GM23338 (cell line): ENCODE measurements around the gene SSTR3. TPM values are rescaled to one million over a fixed set of nuclear protein-coding genes. Genes with fewer than 3 reads are reported as not detected.

Source experiments
- ATAC-seq: fragments of 200-7000 bp; cut with Tn5 transposase; 3 replicates; pipeline ENCODE4 v1.9.1; 2020
- DNase-seq: peaks from one replicate; pipeline ENCODE4 v3.0.0-alpha.2; 2015; ENCODE audit warnings: low spot score
- H2AFZ ChIP-seq: fragments of 200-600 bp; sonication (generic); 2 replicates; pipeline ENCODE4 v1.8.0; 2016; ENCODE audit warnings: antibody characterized with exemption, mild to moderate bottlenecking, moderate library complexity
- H3F3A ChIP-seq: fragments of 200-600 bp; sonication (generic); replicated peaks from 2 replicates; pipeline ENCODE4 v1.8.0; 2017; ENCODE audit warnings: antibody characterized with exemption, mixed run types, low read depth
- H3K27ac ChIP-seq: fragments of 200-600 bp; sonication (generic); 2 replicates; pipeline ENCODE4 v1.6.1; 2016; ENCODE audit warnings: low read depth
- H3K27me3 ChIP-seq: fragments of 200-600 bp; sonication (generic); 2 replicates; pipeline ENCODE4 v1.8.0; 2016; ENCODE audit warnings: mild to moderate bottlenecking, mixed run types, moderate library complexity; ENCODE audit not compliant: insufficient read depth
- H3K36me3 ChIP-seq: fragments of 200-600 bp; sonication (generic); 2 replicates; pipeline ENCODE4 v1.8.0; 2016; ENCODE audit warnings: mild to moderate bottlenecking; ENCODE audit not compliant: insufficient read depth
- H3K4me1 ChIP-seq: fragments of 200-600 bp; sonication (generic); 2 replicates; pipeline ENCODE4 v1.8.0; 2016; ENCODE audit warnings: mild to moderate bottlenecking, moderate library complexity; ENCODE audit not compliant: insufficient read depth
- H3K4me2 ChIP-seq: fragments of 200-600 bp; sonication (generic); 2 replicates; pipeline ENCODE4 v1.7.1; 2017; ENCODE audit warnings: mixed run types
- H3K4me3 ChIP-seq: fragments of 200-600 bp; sonication (generic); 2 replicates; pipeline ENCODE4 v1.6.1; 2016; ENCODE audit warnings: mixed run types
- H3K79me2 ChIP-seq: fragments of 200-600 bp; sonication (generic); replicated peaks from 2 replicates; pipeline ENCODE4 v1.8.0; 2017; ENCODE audit warnings: mild to moderate bottlenecking; ENCODE audit not compliant: insufficient read depth
- H3K9me2 ChIP-seq: fragments of 200-600 bp; sonication (generic); 2 replicates; pipeline ENCODE4 v1.8.0; 2017; ENCODE audit not compliant: insufficient read depth
- H4K20me1 ChIP-seq: fragments of 200-600 bp; sonication (generic); replicated peaks from 2 replicates; pipeline ENCODE4 v1.8.0; 2017; ENCODE audit warnings: mild to moderate bottlenecking; ENCODE audit not compliant: insufficient read depth
- H3K27ac Mint-ChIP-seq: 2 replicates; pipeline ENCODE4 v1.8.0; 2020; ENCODE audit warnings: inconsistent platforms, mild to moderate bottlenecking, moderate library complexity, mixed read lengths
- H3K27me3 Mint-ChIP-seq: 3 replicates; pipeline ENCODE4 v1.8.0; 2022; ENCODE audit warnings: low read depth, mild to moderate bottlenecking, moderate library complexity, mixed read lengths, inconsistent platforms; ENCODE audit not compliant: insufficient read depth, poor library complexity
- H3K36me3 Mint-ChIP-seq: 3 replicates; pipeline ENCODE4 v1.8.0; 2021; ENCODE audit warnings: low read depth, mild to moderate bottlenecking, inconsistent platforms, moderate library complexity, mixed read lengths
- H3K4me1 Mint-ChIP-seq: 3 replicates; pipeline ENCODE4 v1.8.0; 2020; ENCODE audit warnings: mild to moderate bottlenecking, inconsistent platforms, mixed read lengths
- H3K4me3 Mint-ChIP-seq: 3 replicates; pipeline ENCODE4 v1.8.0; 2021; ENCODE audit warnings: moderate library complexity, mild to moderate bottlenecking, inconsistent platforms, mixed read lengths
- H3K9me3 Mint-ChIP-seq: 3 replicates; pipeline ENCODE4 v1.8.0; 2020; ENCODE audit warnings: moderate library complexity, mild to moderate bottlenecking, inconsistent platforms, mixed read lengths
- CREB1 ChIP-seq: fragments of 250-450 bp; sonication (Bioruptor Pico); IDR thresholded peaks from 2 replicates; pipeline ENCODE4 v1.5.0; 2020; ENCODE audit warnings: low read depth, mild to moderate bottlenecking, moderate library complexity
- EZH2 ChIP-seq: fragments of 200-600 bp; sonication (generic); IDR thresholded peaks from one replicate; pipeline ENCODE4 v1.8.0; 2017; ENCODE audit warnings: antibody characterized with exemption, mild to moderate bottlenecking, low read depth; ENCODE audit not compliant: unreplicated experiment
- EZH2phosphoT487 ChIP-seq: fragments of 200-600 bp; sonication (generic); IDR thresholded peaks from one replicate; pipeline ENCODE4 v1.8.1; 2018; ENCODE audit warnings: antibody characterized with exemption; ENCODE audit not compliant: unreplicated experiment
- JUNB ChIP-seq: IDR thresholded peaks from one replicate; pipeline ENCODE4 v1.6.1; 2016; ENCODE audit warnings: antibody characterized with exemption; ENCODE audit not compliant: unreplicated experiment
- NANOG ChIP-seq: IDR thresholded peaks from 2 replicates; pipeline ENCODE4 v1.6.1; 2016; ENCODE audit warnings: antibody characterized with exemption, borderline replicate concordance
- STAT1 ChIP-seq: IDR thresholded peaks from one replicate; pipeline ENCODE4 v1.6.1; 2016; ENCODE audit warnings: antibody characterized with exemption; ENCODE audit not compliant: unreplicated experiment
- ZNF331 ChIP-seq: fragments of 250-450 bp; sonication (Bioruptor Pico); IDR thresholded peaks from 2 replicates; pipeline ENCODE4 v1.5.0; 2020; ENCODE audit warnings: low read depth, mild to moderate bottlenecking, moderate library complexity
- polyA plus RNA-seq: library from polyadenylated mRNA; unstranded; fragments of >200 nt; fragmentation: Nextera tagmentation; extraction: Ambion mirVana; gene quantifications from 2 replicates; pipeline ENCODE4 v1.2.1, GENCODE V29; 2016
- total RNA-seq: library from RNA; depleted of rRNA; stranded (reverse); fragments of >200 nt; shearing (Covaris generic); gene quantifications from 2 replicates; pipeline ENCODE4 v1.2.3, GENCODE V29; 2014
- TF ChIP-seq, protein P1 (sequence below): fragments of 250-450 bp; sonication (Bioruptor Pico); IDR thresholded peaks from 2 replicates; pipeline ENCODE4 v1.5.0; 2020; ENCODE audit warnings: mild to moderate bottlenecking, moderate library complexity

Gene SSTR3
- total and polyA plus RNA-seq, 2 experiments from 2014 or later, result 0.66 TPM; not detected in 1

DNA sequence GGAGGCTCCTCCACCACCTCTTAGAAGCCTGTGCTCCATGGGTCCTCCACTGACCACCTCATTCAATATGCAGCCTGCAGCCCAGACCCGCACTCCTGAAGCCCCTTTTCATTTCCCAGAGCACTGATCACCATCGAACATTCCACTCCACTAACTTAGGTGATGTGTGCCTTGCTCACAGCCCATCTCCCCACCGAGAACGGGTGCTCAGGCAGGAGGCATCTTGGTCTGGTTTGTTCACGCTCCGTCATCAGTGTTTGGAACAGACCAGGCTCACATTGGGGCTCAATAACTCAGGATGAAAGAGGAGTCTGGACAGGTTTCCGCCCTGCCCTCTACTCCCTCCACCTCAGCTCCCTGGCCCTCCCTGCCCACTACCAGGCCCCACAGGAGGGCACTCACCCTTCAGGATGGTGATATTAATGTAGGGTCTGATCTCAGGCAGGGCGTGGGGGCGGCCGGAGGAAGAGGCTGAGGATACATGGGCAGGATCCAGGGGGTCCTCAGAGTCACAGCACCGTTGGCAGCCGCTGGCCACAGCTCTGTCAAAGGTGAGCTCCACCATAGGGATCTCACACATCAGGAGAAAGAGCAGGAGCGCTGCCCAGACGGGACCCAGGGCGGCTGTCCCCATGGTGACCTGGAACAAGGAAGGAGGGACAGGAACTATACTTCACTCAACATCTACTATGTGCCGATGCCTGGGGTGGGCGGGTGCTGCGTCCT lies 27.3 kb downstream of the SSTR3 start:
- peaks cover 12% of the 10 kb centered on the region for H3K27me3 Mint-ChIP-seq
- peaks cover 10% of the 10 kb centered on the region; the same call in 1 of the 2 replicates for H3F3A ChIP-seq
- H4K20me1 ChIP-seq, result no peaks in the 10 kb centered on the region
- no peak overlapping the region for H3K4me2 ChIP-seq
- H3K27ac Mint-ChIP-seq, result no peak overlapping the region
- no peaks in the 10 kb centered on the region; the same call in 2 of the 3 replicates for H3K9me3 Mint-ChIP-seq
- H3K4me3 Mint-ChIP-seq, result no peak overlapping the region
- H3K27ac ChIP-seq, result no peak overlapping the region
- H3K36me3 ChIP-seq, result no peaks in the 10 kb centered on the region
- ATAC-seq, result no peak
- no peaks in the 10 kb centered on the region for H3K27me3 ChIP-seq
- TF ChIP-seq ZNF331 (CRISPR knock-in tag) (no peak), JUNB (no peak), CREB1 (no peak), EZH2phosphoT487 (no peak), NANOG (no peak), EZH2 (no peak), STAT1 (no peak)
- TF ChIP-seq, protein P1, sequence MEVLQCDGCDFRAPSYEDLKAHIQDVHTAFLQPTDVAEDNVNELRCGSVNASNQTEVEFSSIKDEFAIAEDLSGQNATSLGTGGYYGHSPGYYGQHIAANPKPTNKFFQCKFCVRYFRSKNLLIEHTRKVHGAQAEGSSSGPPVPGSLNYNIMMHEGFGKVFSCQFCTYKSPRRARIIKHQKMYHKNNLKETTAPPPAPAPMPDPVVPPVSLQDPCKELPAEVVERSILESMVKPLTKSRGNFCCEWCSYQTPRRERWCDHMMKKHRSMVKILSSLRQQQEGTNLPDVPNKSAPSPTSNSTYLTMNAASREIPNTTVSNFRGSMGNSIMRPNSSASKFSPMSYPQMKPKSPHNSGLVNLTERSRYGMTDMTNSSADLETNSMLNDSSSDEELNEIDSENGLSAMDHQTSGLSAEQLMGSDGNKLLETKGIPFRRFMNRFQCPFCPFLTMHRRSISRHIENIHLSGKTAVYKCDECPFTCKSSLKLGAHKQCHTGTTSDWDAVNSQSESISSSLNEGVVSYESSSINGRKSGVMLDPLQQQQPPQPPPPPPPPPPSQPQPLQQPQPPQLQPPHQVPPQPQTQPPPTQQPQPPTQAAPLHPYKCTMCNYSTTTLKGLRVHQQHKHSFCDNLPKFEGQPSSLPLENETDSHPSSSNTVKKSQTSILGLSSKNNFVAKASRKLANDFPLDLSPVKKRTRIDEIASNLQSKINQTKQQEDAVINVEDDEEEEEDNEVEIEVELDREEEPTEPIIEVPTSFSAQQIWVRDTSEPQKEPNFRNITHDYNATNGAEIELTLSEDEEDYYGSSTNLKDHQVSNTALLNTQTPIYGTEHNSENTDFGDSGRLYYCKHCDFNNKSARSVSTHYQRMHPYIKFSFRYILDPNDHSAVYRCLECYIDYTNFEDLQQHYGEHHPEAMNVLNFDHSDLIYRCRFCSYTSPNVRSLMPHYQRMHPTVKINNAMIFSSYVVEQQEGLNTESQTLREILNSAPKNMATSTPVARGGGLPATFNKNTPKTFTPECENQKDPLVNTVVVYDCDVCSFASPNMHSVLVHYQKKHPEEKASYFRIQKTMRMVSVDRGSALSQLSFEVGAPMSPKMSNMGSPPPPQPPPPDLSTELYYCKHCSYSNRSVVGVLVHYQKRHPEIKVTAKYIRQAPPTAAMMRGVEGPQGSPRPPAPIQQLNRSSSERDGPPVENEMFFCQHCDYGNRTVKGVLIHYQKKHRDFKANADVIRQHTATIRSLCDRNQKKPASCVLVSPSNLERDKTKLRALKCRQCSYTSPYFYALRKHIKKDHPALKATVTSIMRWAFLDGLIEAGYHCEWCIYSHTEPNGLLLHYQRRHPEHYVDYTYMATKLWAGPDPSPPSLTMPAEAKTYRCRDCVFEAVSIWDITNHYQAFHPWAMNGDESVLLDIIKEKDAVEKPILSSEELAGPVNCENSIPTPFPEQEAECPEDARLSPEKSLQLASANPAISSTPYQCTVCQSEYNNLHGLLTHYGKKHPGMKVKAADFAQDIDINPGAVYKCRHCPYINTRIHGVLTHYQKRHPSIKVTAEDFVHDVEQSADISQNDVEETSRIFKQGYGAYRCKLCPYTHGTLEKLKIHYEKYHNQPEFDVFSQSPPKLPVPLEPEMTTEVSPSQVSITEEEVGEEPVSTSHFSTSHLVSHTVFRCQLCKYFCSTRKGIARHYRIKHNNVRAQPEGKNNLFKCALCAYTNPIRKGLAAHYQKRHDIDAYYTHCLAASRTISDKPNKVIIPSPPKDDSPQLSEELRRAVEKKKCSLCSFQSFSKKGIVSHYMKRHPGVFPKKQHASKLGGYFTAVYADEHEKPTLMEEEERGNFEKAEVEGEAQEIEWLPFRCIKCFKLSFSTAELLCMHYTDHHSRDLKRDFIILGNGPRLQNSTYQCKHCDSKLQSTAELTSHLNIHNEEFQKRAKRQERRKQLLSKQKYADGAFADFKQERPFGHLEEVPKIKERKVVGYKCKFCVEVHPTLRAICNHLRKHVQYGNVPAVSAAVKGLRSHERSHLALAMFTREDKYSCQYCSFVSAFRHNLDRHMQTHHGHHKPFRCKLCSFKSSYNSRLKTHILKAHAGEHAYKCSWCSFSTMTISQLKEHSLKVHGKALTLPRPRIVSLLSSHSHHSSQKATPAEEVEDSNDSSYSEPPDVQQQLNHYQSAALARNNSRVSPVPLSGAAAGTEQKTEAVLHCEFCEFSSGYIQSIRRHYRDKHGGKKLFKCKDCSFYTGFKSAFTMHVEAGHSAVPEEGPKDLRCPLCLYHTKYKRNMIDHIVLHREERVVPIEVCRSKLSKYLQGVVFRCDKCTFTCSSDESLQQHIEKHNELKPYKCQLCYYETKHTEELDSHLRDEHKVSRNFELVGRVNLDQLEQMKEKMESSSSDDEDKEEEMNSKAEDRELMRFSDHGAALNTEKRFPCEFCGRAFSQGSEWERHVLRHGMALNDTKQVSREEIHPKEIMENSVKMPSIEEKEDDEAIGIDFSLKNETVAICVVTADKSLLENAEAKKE (CRISPR knock-in tag), result no peak
- no peak for DNase-seq
- no peak overlapping the region for H3K4me3 ChIP-seq
- H3K4me1 ChIP-seq, result peaks cover 33% of the 10 kb centered on the region
- H3K79me2 ChIP-seq, result no peaks in the 10 kb centered on the region
- peaks cover 34% of the 10 kb centered on the region for H3K4me1 Mint-ChIP-seq
- H2AFZ ChIP-seq, result no peak overlapping the region
- no peaks in the 10 kb centered on the region for H3K9me2 ChIP-seq
- H3K36me3 Mint-ChIP-seq, result peaks cover 3% of the 10 kb centered on the region
